Mammary epithelial cell (primary cell): Measurements from ENCODE around the gene MAP3K10.

Experiments used
- CTCF ChIP-seq, 2 donors: IDR thresholded peaks in 1 of 2; conservative IDR thresholded peaks in 1 of 2; 2 replicates each; pipeline ENCODE4 v1.5.1; 2011 to 2012; ENCODE audit warnings: inconsistent platforms in 2 of 2, low read length in 2 of 2, mild to moderate bottlenecking in 2 of 2, control low read depth in 1 of 2, low read depth in 1 of 2; ENCODE audit not compliant: insufficient read depth in 1 of 2; ENCODE audit errors: extremely low read depth in 1 of 2
- EZH2 ChIP-seq: IDR thresholded peaks from 2 replicates; pipeline ENCODE4 v1.6.1; 2012; ENCODE audit warnings: low read length, inconsistent platforms, borderline replicate concordance

GRCh38 chr19:40241809-40242384 lies 50.7 kb downstream of the MAP3K10 start:
- TF ChIP-seq CTCF (conservative IDR thresholded peaks at IDR 0.05 in 1 of 2, IDR thresholded peaks at IDR 0.05 in 1 of 2; ENCODE audit: extremely low read depth in 1 of 2, insufficient read depth in 1 of 2, low read depth in 1 of 2, low read length in 2 of 2) (no peak), EZH2 (no peak)
